Liver (tissue), 9 donors: ENCODE measurements around the gene PDE9A. TPM values are rescaled to one million over a fixed set of nuclear protein-coding genes. Genes with fewer than 3 reads are reported as not detected.

Source experiments
- DNase-seq: peaks from one replicate; pipeline ENCODE4 v3.0.0-alpha.2; 2017; ENCODE audit warnings: low spot score
- H3K27ac ChIP-seq, 2 donors: one replicate each; pipeline ENCODE4 v1.7.0; 2013; ENCODE audit warnings: inconsistent platforms in 2 of 2, low read length in 2 of 2, control low read depth in 1 of 2, low read depth in 1 of 2, mild to moderate bottlenecking in 1 of 2
- H3K27me3 ChIP-seq, 4 donors: one replicate each; pipeline versions ENCODE4 v1.6.1 to v1.7.0; 2013; ENCODE audit warnings: low read length in 3 of 4, inconsistent platforms in 1 of 4, mild to moderate bottlenecking in 1 of 4, moderate library complexity in 1 of 4; ENCODE audit not compliant: control insufficient read depth in 4 of 4, insufficient read depth in 4 of 4
- H3K36me3 ChIP-seq, 4 donors: one replicate each; pipeline versions ENCODE4 v1.6.1 to v1.7.0; 2013; ENCODE audit warnings: low read length in 3 of 4, mild to moderate bottlenecking in 3 of 4, low read depth in 1 of 4, moderate library complexity in 1 of 4; ENCODE audit not compliant: control insufficient read depth in 4 of 4, insufficient read depth in 3 of 4
- H3K4me1 ChIP-seq, 4 donors: one replicate each; pipeline versions ENCODE4 v1.6.1 to v1.7.0; 2013; ENCODE audit warnings: low read length in 3 of 4, mild to moderate bottlenecking in 3 of 4, moderate library complexity in 1 of 4; ENCODE audit not compliant: control insufficient read depth in 4 of 4, insufficient read depth in 4 of 4
- H3K4me3 ChIP-seq, 3 donors: one replicate each; pipeline versions ENCODE4 v1.6.1 to v1.7.0; 2013; ENCODE audit warnings: low read length in 3 of 3, control low read depth in 1 of 3, low read depth in 1 of 3, mild to moderate bottlenecking in 1 of 3
- H3K9ac ChIP-seq, 2 donors: one replicate each; pipeline ENCODE4 v1.7.0; 2013; ENCODE audit warnings: low read length in 2 of 2, mild to moderate bottlenecking in 2 of 2, moderate library complexity in 2 of 2, control low read depth in 1 of 2, low read depth in 1 of 2
- H3K9me3 ChIP-seq, 4 donors: one replicate each; pipeline versions ENCODE4 v1.6.1 to v1.7.0; 2013; ENCODE audit warnings: low read length in 3 of 4; ENCODE audit not compliant: control insufficient read depth in 4 of 4
- ATF3 ChIP-seq: IDR thresholded peaks from 2 replicates; pipeline ENCODE4 v1.6.1; 2016; ENCODE audit warnings: antibody characterized with exemption
- EGR1 ChIP-seq, 2 donors: IDR thresholded peaks; 2 replicates each; pipeline ENCODE4 v1.6.1; 2016 to 2018; ENCODE audit warnings: antibody characterized with exemption in 2 of 2, low read depth in 2 of 2
- FOXA1 ChIP-seq: IDR thresholded peaks from 2 replicates; pipeline ENCODE4 v1.6.1; 2016; ENCODE audit warnings: antibody characterized with exemption
- HNF4A ChIP-seq, 2 donors: conservative IDR thresholded peaks; 2 replicates each; pipeline ENCODE4 v1.6.1; 2016; ENCODE audit warnings: antibody characterized with exemption in 2 of 2, mild to moderate bottlenecking in 2 of 2
- JUND ChIP-seq, 2 donors: IDR thresholded peaks; 2 replicates each; pipeline ENCODE4 v1.6.1; 2016; ENCODE audit warnings: antibody characterized with exemption in 2 of 2
- NR2F2 ChIP-seq: IDR thresholded peaks from 2 replicates; pipeline ENCODE4 v1.6.1; 2016; ENCODE audit warnings: antibody characterized with exemption
- RAD21 ChIP-seq, 2 donors: IDR thresholded peaks; 2 replicates each; pipeline ENCODE4 v1.6.1; 2016; ENCODE audit warnings: antibody characterized with exemption in 2 of 2, mild to moderate bottlenecking in 2 of 2
- REST ChIP-seq: IDR thresholded peaks from 2 replicates; pipeline ENCODE4 v1.6.1; 2016; ENCODE audit warnings: antibody characterized with exemption, mild to moderate bottlenecking
- RXRA ChIP-seq, 2 donors: IDR thresholded peaks; 2 replicates each; pipeline ENCODE4 v1.6.1; 2017 to 2018; ENCODE audit warnings: antibody characterized with exemption in 2 of 2, mild to moderate bottlenecking in 1 of 2
- SP1 ChIP-seq: IDR thresholded peaks from 2 replicates; pipeline ENCODE4 v1.6.1; 2018; ENCODE audit warnings: antibody characterized with exemption, mild to moderate bottlenecking
- TAF1 ChIP-seq: conservative IDR thresholded peaks from 2 replicates; pipeline ENCODE4 v1.6.1; 2016; ENCODE audit warnings: antibody characterized with exemption, mild to moderate bottlenecking
- YY1 ChIP-seq: IDR thresholded peaks from 2 replicates; pipeline ENCODE4 v1.6.1; 2016; ENCODE audit warnings: antibody characterized with exemption, mild to moderate bottlenecking
- ZBTB33 ChIP-seq: IDR thresholded peaks from 2 replicates; pipeline ENCODE4 v1.6.1; 2016; ENCODE audit warnings: antibody characterized with exemption
- WGBS: extraction: QIAGEN DNeasy Blood & Tissue Kit; methylation state at CpG from one replicate; pipeline ENCODE4 v1.1.7; 2013; 5-methylcytosine and 5-hydroxymethylcytosine counted together
- polyA plus RNA-seq, 2 donors: library from polyadenylated mRNA; stranded (reverse) in 1 of 2; unstranded in 1 of 2; fragments of 200-250 nt in 1 of 2; fragments of >200 nt in 1 of 2; fragmentation: Nextera tagmentation in 1 of 2; extraction: Ambion mirVana in 1 of 2; gene quantifications; one replicate each; pipeline versions ENCODE4 v1.2.1 to v1.2.3, GENCODE V29; 2013 to 2015
- total RNA-seq, 2 donors: library from RNA; depleted of rRNA; stranded (reverse); fragments of >200 nt; gene quantifications; one replicate each; pipeline ENCODE4 v1.2.3, GENCODE V29; 2014
- donor health status: healthy.
- donor health status: healthy.
- donor health status: healthy.
- donor health status: healthy.
- donor health status: healthy.

The PDE9A gene
- total and polyA plus RNA-seq, 4 donors: 1.5 to 4.2 (median 2.7) TPM

- no peak for DNase-seq
- H3K27me3 ChIP-seq: no peaks in the 10 kb centered on the region
- H3K9ac ChIP-seq: no peak overlapping the region
- H3K4me3 ChIP-seq: no peak overlapping the region
- no peaks in the 10 kb centered on the region for H3K36me3 ChIP-seq
- H3K9me3 ChIP-seq: no peaks in the 10 kb centered on the region
- whole genome bisulfite sequencing: 30% methylated on average over 7 of the region's 7 CpGs
- TF ChIP-seq EGR1 (IDR thresholded peaks at IDR 0.05; ENCODE audit: low read depth in 2 of 2) (no peak), RAD21 (IDR thresholded peaks at IDR 0.05) (peak in 1 of 2 donors; percentile 57), NR2F2 (peak; percentile 49), JUND (IDR thresholded peaks at IDR 0.05) (peak; percentile 24 to 43), HNF4A (conservative IDR thresholded peaks at IDR 0.05) (peak; percentile 71 to 83), RXRA (IDR thresholded peaks at IDR 0.05) (peak; percentile 75 to 82), ATF3 (peak; percentile 29), SP1 (peak; percentile 93), REST (no peak), FOXA1 (no peak)
- H3K4me1 ChIP-seq: peaks cover 22 to 49% (median 39%) of the 10 kb centered on the region in 4 donors
- peak overlapping the region; percentile 75 to 78 for H3K27ac ChIP-seq
Observed at GRCh38 chr21:42733037-42733627, 79.7 kb downstream of the PDE9A start.

GRCh38 chr21:42733874-42734273 is 80.5 kb downstream of the PDE9A start:
- H3K27me3 ChIP-seq: no peaks in the 10 kb centered on the region
- no peaks in the 10 kb centered on the region for H3K36me3 ChIP-seq
- DNase-seq: no peak
- TF ChIP-seq FOXA1 (no peak), ATF3 (no peak), RXRA (IDR thresholded peaks at IDR 0.05) (no peak), ZBTB33 (no peak), YY1 (no peak), TAF1 (no peak), REST (no peak)
- no peaks in the 10 kb centered on the region for H3K9me3 ChIP-seq
- H3K4me1 ChIP-seq: peaks cover 28 to 57% (median 46%) of the 10 kb centered on the region in 4 donors
- WGBS: 70% methylated on average over 7 of the region's 7 CpGs
- H3K9ac ChIP-seq: no peak overlapping the region
- H3K4me3 ChIP-seq: no peak overlapping the region
- peak overlapping the region; percentile 75 to 78 for H3K27ac ChIP-seq
